NCI-H146 treated with DMSO at 0.1 percent for 48 hours (cell line): ENCODE data around the gene RCBTB1.

Source experiments
- DNase-seq: peaks from one replicate; lab custom pipeline; 2025; ENCODE audit not compliant: unreplicated experiment; lab: John Stamatoyannopoulos, UW

RCBTB1 gene

DNA sequence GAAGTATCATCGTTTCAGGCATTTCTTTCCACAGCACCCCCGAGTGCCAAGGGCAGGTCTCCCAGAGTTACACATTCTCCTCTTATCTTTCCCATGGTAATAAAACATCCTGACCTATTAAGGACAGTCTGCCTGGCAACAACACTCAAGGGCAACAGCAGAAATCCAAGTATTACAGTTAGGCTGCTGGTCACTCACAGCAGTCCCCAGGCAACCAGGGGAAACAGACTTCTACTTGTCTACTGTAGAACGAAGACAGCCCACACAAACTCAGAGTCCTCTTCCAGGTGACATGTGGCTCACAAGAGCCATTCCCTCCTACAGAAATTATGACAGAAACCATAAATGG lies 24.3 kb downstream of the RCBTB1 start:
- no peak for DNase-seq

DNA sequence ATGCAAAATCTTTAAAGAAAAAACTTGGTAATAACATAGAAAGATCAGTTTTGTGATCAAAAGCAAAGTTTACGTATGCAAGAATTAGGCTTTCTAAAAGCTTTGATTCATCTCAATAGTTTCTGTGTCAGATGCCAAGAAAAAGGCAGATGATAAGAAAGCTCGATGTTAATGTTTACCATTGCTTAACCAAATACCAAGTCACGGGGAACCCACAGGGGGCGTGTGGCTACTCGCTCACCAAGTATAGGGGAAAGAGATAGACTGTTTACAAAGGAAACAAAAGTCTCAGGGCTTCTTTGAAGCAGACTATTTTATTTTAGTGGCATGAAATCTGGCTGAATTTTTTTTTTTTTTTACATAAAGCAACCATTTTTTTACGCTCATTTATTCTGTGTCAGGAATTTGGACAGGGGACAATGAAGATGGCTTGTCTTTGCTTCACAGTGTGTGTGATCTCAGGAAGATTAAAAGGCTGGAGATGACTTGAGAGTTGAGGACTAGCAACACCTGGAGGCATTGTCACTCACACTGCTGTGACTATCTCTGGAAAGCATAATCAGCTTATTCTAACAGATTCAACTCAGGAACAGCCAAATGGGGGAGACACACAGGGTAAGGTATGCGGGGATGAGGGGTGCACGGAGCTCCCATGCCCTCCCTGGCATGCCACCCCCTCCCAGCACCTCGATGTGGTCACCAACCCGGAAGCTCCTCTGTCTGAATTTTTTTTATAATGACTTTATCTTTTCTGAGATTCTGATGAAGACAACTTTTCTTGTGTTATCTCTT lies 24.9 kb downstream of the RCBTB1 start:
- DNase-seq = peak; percentile 51

- no peak for DNase-seq
Measured at GRCh38 chr13:49559006-49559405, 26.4 kb downstream of the RCBTB1 start.

DNA sequence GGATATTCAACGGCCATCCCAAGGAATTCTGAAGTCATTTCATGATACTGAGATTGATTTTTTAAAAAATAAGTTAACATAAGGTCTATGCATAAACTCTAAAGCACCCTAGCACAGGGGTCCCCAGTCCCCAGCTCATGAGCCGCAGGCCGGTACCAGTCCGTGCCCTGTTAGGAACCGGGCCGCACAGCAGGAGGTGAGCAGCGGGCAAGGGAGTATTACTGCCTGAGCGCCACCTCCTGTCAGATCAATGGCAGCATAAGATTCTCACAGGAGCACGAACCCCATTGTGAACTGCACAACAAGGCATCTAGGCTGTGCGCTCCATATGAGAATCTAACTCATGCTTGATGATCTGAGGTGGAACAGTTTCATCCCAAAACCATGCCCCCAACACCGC lies 31.0 kb downstream of the RCBTB1 start:
- DNase-seq = no peak

DNA sequence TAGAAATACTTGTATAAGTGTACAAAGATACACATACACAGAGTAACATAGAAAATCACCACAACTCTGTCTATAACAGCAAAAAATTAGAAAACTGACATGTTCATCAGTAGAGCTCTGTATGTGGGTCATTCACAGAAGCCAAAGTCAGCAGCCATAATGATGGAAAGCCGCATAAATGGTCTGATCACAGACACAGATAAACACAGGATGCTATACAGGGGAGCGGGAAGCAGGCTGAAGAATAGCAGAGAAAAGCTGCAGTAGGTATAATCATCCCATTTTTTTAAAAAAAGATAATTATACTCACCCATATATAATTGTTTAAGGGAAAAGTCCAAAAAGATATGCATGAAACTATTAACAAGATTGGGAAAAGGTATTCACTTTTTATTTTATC lies 31.5 kb downstream of the RCBTB1 start:
- DNase-seq = no peak

DNA sequence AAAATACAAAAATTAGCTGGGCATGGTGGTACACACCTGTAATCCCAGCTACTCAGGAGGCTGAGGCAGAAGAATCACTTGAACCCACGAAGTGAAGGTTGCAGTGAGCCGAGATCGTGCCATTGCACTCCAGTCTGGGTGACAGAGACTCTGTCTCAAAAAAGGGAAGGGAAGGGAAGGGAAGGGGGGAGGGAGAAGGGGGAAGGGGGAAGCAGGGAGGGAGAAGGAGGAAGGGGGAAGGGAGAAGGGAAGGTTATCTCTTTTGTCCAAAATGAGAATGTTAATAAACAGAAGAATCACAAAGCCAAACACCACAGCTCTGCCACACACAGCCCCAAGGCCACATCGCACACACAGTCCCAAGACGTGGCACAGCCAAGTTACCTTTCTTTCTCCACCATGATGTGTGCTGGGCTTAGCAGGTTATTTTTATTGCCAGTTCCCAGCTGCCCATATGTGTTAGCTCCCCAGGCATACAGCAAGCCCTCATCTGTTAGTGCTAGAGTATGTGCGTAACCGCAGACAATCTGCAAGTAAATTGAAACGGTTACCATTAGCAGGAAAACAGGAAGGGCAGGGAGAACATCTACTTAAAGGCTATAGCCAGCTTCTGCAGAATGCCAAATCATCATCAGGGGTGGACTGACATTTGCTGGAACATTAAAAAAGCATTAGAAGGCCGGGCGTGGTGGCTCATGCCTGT lies 34.3 kb downstream of the RCBTB1 start:
- DNase-seq = no peak

DNA sequence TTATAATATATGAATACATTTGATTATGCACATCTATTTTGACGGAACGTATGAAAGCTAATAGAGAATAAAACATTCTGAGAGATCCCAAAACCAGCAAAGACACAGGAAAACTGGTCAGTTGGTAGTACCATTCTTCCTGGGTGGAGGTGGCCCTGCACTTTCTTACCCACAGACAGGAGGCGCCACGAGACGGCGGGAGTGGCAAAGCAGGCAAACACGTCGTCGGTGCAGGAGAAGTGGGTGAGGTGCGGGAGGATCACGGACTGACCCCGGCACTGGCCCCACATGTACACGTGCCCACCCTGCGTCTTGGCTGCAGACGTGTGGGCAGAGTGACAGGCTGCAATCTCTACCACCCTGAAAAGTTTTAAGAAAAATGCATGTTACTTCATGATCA lies 36.1 kb downstream of the RCBTB1 start:
- DNase-seq = no peak

DNA sequence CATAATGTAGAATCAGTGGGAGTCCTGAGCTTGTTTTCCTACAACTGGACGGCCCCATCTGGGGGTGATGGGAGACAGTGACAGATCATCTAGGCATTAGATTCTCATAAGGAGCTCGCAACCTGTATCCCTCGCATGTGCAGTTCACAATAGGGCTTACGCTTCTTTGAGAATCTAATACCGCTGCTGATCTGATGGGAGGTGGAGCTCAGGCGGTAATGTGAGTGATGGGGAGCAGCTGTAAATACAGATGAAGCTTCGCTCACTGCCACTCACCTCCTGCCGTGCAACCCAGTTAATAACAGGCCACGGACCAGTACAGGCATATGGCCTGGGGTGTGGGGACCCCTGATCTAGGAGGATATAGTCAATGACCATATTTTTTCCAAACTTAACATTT lies 38.8 kb downstream of the RCBTB1 start:
- no peak for DNase-seq

DNA sequence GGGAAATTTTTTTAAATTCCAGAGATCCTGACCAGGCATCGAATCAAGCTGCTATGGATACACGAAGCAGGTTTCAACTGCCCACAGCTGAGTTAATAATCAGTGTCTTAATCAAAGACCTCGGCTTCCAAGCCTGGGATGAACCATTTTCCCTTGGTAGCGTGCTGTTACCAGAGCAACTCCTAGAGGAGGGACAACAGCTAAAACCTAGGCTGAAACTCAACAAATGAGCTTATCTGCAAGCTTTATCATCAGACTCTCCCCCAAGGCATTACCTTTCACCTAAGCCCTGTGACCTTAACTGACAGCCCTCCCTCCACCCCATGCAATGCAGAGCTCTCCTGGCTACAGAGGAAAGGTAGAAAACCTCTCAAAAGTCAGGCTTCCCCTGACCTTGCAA lies 39.7 kb downstream of the RCBTB1 start:
- no peak for DNase-seq

GRCh38 chr13:49543656-49544055 lies 41.7 kb downstream of the RCBTB1 start:
- DNase-seq = no peak

GRCh38 chr13:49540552-49540951 lies 44.8 kb downstream of the RCBTB1 start:
- DNase-seq = no peak

DNA sequence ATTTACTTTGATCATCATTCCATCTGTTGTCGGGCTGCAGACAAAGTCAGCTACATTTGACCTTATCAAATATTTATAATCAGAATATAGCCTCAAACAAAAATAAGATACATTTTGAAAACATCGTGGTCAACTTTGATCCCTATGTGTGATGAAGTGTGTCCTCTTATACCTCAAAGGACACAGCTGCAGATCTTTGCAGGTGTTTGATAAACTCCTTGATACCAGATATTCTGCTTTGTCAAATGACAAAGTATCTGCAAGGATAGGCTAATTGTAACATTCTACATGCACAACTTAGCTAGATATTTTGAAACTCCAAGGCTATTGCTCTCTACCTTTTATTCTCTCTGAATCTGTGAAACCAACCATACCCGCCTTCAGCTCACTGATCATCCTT lies 45.6 kb downstream of the RCBTB1 start:
- no peak for DNase-seq

GRCh38 chr13:49539313-49539712 lies 46.0 kb downstream of the RCBTB1 start:
- DNase-seq = no peak

GRCh38 chr13:49538404-49538803 lies 47.0 kb downstream of the RCBTB1 start:
- no peak for DNase-seq

- no peak for DNase-seq
Measured at GRCh38 chr13:49536144-49536873, 49.0 kb downstream of the RCBTB1 start.

- DNase-seq = no peak
Measured at GRCh38 chr13:49533591-49534269, 51.6 kb downstream of the RCBTB1 start.

GRCh38 chr13:49533011-49533410 lies 52.3 kb downstream of the RCBTB1 start:
- DNase-seq = no peak

DNA sequence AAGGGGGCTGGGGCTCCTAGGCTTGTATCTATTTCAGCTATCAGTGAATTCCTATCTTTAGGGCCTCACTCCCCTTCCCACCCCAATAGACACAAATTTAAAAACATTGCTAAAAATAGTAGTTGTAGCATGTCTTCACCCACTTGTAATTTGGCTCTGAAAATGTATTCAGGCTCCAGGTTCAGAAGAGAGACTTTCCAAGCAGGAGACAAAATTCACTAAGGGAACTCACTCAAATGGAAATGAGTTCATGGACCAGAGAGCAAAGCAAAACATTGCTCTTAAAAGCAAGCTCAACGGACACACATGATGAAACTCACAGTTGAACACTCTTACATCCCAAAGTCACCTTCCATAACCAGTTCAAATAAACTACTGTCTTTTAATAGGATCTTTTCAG lies 52.8 kb downstream of the RCBTB1 start:
- DNase-seq = no peak

DNA sequence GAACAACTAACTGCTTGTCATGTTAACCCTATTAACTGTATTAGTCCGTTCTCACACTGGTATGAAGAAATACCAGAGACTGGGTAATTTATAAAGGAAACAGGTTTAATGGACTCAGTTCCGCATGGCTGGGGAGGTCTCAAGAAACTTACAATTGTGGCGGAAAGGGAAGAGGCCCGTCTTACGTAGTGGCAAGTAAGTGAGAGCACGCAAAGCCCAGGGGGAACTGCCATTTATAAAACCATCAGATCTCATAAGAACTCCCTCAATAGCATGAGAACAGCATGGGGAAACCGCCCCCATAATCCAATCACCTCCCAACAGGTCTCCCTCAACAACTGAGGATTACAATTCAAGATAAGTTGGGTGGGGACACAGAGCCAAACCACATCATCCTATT lies 54.9 kb downstream of the RCBTB1 start:
- no peak for DNase-seq

DNA sequence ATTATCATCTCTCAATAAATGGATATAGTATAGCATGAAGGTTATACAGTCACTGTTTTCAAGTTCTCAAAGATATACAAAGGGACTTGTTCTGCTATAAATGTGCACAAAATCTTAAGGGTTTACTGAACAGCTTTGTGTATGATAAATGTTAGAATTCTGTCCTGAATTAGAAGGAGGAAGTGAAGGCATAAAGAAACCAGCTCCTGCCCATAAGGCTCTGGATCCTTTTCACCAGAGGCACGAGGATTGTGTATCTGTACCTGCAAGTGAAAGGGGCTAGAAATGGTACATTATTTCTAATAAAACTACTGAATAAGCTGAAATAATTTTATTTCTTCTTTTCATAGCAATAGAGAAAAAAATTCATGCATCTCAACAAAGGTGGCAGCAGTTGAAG lies 57.2 kb downstream of the RCBTB1 start:
- DNase-seq = no peak

- DNase-seq = no peak
Measured at GRCh38 chr13:49527123-49527522, 58.2 kb downstream of the RCBTB1 start.
